Measurements from ENCODE around the gene FAT3. TPM values are rescaled to one million over a fixed set of nuclear protein-coding genes. Genes with fewer than 3 reads are reported as not detected.

Gene FAT3
- total and polyA plus RNA-seq, 2 of the 13 experiments (the other 11 are each of a cell fraction or from before 2014, with no cell fraction given), result not detected

DNA sequence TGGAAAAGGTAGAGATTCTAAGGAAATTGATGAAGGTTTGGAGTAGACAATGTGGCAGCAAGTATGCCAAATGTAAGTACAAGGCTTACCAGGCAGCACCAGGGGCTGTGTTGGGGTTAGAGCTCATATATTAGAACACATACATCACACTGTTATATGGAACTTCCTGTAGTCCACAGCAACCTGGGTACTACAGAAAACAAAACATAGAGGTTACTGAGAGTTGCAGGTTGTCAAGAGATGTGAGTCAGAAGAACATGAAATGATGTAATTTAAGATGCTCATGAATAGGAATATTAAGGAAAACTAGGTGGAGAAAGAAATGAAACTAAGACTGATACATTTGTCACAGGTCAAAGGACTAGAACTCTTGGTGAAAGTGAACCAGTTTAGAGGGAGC lies 22.0 kb downstream of the FAT3 start (continued):
- TF ChIP-seq SNAPC4 (CRISPR knock-in tag; IDR thresholded peaks at IDR 0.05), result no peak
- TF ChIP-seq GATAD1 (CRISPR knock-in tag; IDR thresholded peaks at IDR 0.05), result no peak
- TF ChIP-seq SNAPC2 (CRISPR knock-in tag; IDR thresholded peaks at IDR 0.05), result no peak
- no peak for TF ChIP-seq MAF1 (CRISPR knock-in tag; IDR thresholded peaks at IDR 0.05; ENCODE audit: borderline replicate concordance)
- no peak for TF ChIP-seq PCBP2 (optimal IDR thresholded peaks at IDR 0.05; ENCODE audit: low read depth, low read length, poor library complexity, severe bottlenecking)

GRCh38 chr11:92249156-92249753 lies 24.6 kb downstream of the FAT3 start:
- no peaks in the 10 kb centered on the region for H3K27me3 ChIP-seq (ENCODE audit: control insufficient read depth in 1 of 2, insufficient read depth in 2 of 2, low read length in 2 of 2)
- H3K4me2 ChIP-seq (ENCODE audit: low read depth, low read length), result no peak overlapping the region
- H3K9ac ChIP-seq (ENCODE audit: insufficient read depth, low read depth, low read length), result no peak overlapping the region
- BruUV-seq (replicated peaks), result no TSS peak
- FAIRE-seq, result no peak
- no peak overlapping the region for H2AFZ ChIP-seq (ENCODE audit: low read length)
- WGBS (ENCODE audit: low lambda C conversion rate), result 14% methylated on average over 7 of the region's 7 CpGs
- ATAC-seq, result no peak
- H3K4me3 ChIP-seq (replicated peaks in 1 of 3; ENCODE audit: insufficient read depth in 1 of 3, low read depth in 2 of 3, low read length in 3 of 3), result no peak overlapping the region
- intact Hi-C loops (cut with micrococcal nuclease; ENCODE audit: unreplicated experiment), result no loop called here
- H3K36me3 ChIP-seq (replicated peaks in 1 of 2; ENCODE audit: control insufficient read depth in 1 of 2, insufficient read depth in 2 of 2, low read length in 2 of 2), result no peaks in the 10 kb centered on the region
- TF ChIP-seq KMT2B (CRISPR knock-in tag; IDR thresholded peaks at IDR 0.05) (no peak), HNF1B (CRISPR knock-in tag; IDR thresholded peaks at IDR 0.05) (no peak), TRIM24 (CRISPR knock-in tag; IDR thresholded peaks at IDR 0.05) (no peak), HCFC1 (IDR thresholded peaks at IDR 0.05; ENCODE audit: low read depth, low read length) (no peak), GFI1 (CRISPR knock-in tag; IDR thresholded peaks at IDR 0.05; ENCODE audit: borderline replicate concordance) (no peak), ZNF777 (CRISPR knock-in tag; IDR thresholded peaks at IDR 0.05) (no peak), ZNF292 (CRISPR knock-in tag; IDR thresholded peaks at IDR 0.05; ENCODE audit: borderline replicate concordance, low read depth) (no peak), TEAD2 (CRISPR knock-in tag; IDR thresholded peaks at IDR 0.05) (no peak), ZNF724P (CRISPR knock-in tag; IDR thresholded peaks at IDR 0.05; ENCODE audit: borderline replicate concordance) (no peak), ZNF672 (CRISPR knock-in tag; IDR thresholded peaks at IDR 0.05) (no peak)
- TF ChIP-seq, protein P1, sequence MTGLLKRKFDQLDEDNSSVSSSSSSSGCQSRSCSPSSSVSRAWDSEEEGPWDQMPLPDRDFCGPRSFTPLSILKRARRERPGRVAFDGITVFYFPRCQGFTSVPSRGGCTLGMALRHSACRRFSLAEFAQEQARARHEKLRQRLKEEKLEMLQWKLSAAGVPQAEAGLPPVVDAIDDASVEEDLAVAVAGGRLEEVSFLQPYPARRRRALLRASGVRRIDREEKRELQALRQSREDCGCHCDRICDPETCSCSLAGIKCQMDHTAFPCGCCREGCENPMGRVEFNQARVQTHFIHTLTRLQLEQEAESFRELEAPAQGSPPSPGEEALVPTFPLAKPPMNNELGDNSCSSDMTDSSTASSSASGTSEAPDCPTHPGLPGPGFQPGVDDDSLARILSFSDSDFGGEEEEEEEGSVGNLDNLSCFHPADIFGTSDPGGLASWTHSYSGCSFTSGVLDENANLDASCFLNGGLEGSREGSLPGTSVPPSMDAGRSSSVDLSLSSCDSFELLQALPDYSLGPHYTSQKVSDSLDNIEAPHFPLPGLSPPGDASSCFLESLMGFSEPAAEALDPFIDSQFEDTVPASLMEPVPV (CRISPR knock-in tag; IDR thresholded peaks at IDR 0.05), result no peak
- H3K4me1 ChIP-seq (ENCODE audit: insufficient read depth, low read length), result no peaks in the 10 kb centered on the region
- H3K79me2 ChIP-seq (ENCODE audit: insufficient read depth, low read length), result no peaks in the 10 kb centered on the region
- DNase-seq (ENCODE audit: low spot score), result no peak
- H3K27ac ChIP-seq (ENCODE audit: extremely low read length, insufficient read depth, low read length), result no peak overlapping the region
- POLR2A ChIA-PET, result no interaction called here
- H4K20me1 ChIP-seq (ENCODE audit: insufficient read depth, low read length), result no peaks in the 10 kb centered on the region
- in situ Hi-C loops (cut with HindIII; ENCODE audit: extremely low pct_ligation_motif_present, low pct_unique_long_range_greater_than_20kb), result no loop called here
- no peaks in the 10 kb centered on the region for H3K9me3 ChIP-seq (ENCODE audit: low read length)
- CTCF ChIA-PET (ENCODE audit: low intra/inter-chr PET ratio, low total read pairs), result no interaction called here
